RWPE2 (cell line): ENCODE results near the gene FUT2.
A peak's percentile ranks its signal among the peaks of the same experiment; 100 is the strongest.

Source experiments
- ATAC-seq: fragments of 200-7000 bp; cut with Tn5 transposase; 3 replicates; pipeline ENCODE4 v1.9.1; 2021; ENCODE audit warnings: low read depth
- DNase-seq: peaks from one replicate; pipeline ENCODE4 v3.0.0-alpha.2; 2020; ENCODE audit warnings: low spot score
- H3K27ac ChIP-seq: fragments of 450-650 bp; 2 replicates; pipeline ENCODE4 v1.5.1; 2017; ENCODE audit warnings: mild to moderate bottlenecking; ENCODE audit not compliant: poor library complexity, severe bottlenecking
- H3K27me3 ChIP-seq: fragments of 250-450 bp; sonication (Bioruptor Pico); 2 replicates; pipeline ENCODE4 v1.5.1; 2021; ENCODE audit warnings: mild to moderate bottlenecking, moderate library complexity; ENCODE audit not compliant: insufficient read depth, poor library complexity, severe bottlenecking
- H3K36me3 ChIP-seq: fragments of 250-450 bp; sonication (Bioruptor Pico); 2 replicates; pipeline ENCODE4 v1.5.1; 2020; ENCODE audit warnings: low read depth, mild to moderate bottlenecking, moderate library complexity
- H3K4me1 ChIP-seq: fragments of 250-450 bp; sonication (Bioruptor Pico); 2 replicates; pipeline ENCODE4 v1.5.1; 2021; ENCODE audit warnings: mild to moderate bottlenecking, moderate library complexity; ENCODE audit not compliant: insufficient read depth, poor library complexity, severe bottlenecking
- H3K4me3 ChIP-seq: fragments of 250-450 bp; sonication (Bioruptor Pico); 2 replicates; pipeline ENCODE4 v1.5.1; 2021; ENCODE audit warnings: mild to moderate bottlenecking, moderate library complexity; ENCODE audit not compliant: severe bottlenecking
- H3K9me3 ChIP-seq: fragments of 250-450 bp; sonication (Bioruptor Pico); 2 replicates; pipeline ENCODE4 v1.5.1; 2021; ENCODE audit warnings: mild to moderate bottlenecking, moderate library complexity; ENCODE audit not compliant: severe bottlenecking
- CTCF ChIP-seq: fragments of 450-650 bp; IDR thresholded peaks from one replicate; pipeline ENCODE4 v1.5.1; 2017; ENCODE audit warnings: mild to moderate bottlenecking, moderate library complexity; ENCODE audit not compliant: poor library complexity, severe bottlenecking

FUT2 gene

DNA sequence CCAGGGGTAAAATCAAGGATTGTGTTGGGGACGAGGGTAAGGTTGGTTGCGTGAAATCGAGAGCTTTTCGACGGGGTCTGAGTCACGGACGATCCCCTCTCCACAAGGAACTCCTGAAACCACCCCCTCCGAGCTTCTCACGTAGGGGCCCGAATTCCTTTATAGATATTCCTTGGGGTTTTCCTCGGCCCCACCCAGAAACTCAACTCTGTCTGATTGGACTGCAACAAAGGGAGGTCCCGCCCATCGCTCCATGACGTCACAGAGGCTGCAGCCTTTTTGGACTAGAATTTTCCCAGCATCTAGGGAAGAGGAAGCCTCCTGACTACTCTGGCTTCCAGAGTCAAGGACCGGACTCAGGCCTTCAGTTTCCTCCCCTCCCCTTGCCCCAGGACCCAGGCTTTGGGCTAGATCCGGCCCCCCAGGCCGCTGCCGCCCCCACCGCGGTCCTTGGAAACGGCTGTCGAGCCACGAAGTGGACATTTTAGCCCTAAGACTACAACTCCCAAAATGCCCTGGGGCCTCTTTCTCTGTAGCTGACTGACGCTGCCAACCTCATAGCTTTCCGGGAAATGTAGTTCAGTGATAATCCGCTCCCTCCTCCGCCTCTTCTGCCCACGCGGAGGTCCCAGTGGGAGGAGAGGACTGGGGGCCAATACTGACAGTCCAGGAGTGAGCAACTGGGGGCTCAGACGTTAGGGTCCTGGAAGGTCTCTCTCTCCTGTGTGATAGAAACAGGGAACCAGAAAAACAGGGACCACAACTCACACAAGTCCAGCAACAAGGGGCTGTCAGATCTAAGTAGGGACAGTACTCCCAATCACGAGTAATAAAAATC, 51.2 kb downstream of the FUT2 start, which contains the start of gene IZUMO1:
TSS of gene IZUMO1 (minus strand) at position 172 of the 838 bp plus-strand sequence. CDS start 1,050 bp downstream, outside the sequence.
- TF ChIP-seq CTCF, result no peak
- DNase-seq (no peak), ATAC-seq (no peak)
- Histone ChIP-seq H3K27ac (no peak within 1 kb of the TSS), H3K9me3 (no peaks in the 10 kb centered on the region), H3K4me1 (no peaks in the 10 kb centered on the region), H3K4me3 (no peak within 1 kb of the TSS), H3K27me3 (no peaks in the 10 kb centered on the region), H3K36me3 (peaks cover 40% of the 10 kb centered on the region)

DNA sequence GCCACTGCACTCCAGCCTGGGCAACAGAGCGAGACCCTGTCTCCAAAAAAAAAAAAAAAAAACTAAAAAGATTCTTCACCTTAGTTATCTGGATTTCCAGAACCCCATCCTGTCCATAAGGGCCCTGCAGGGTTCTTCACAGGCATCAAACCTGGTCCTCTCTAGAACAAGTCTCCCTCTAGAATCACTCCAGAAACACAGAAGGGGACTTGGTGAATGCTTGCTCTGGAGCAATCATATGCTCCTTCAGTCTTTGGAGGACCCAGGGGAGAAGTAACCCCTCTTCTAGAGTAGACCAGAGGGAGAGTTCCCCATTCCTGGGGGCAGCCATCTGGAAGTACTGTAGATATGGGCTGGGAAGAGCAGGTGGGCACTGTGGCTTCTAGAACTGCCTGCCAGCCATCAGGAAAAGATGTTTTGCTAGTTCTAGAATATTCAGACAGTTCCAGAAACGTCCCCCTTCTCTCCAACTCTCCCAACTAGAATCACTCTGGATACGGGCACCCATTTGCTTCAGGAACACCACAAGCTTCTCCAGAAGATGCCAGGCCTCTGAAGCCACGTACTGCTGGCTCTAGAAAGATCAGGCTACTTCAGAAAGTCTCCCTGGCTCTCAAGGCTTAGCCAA, 53.9 kb downstream of the FUT2 start:
- DNase-seq, result no peak
- Histone ChIP-seq H3K27ac (no peak overlapping the region), H3K4me1 (no peaks in the 10 kb centered on the region), H3K36me3 (peaks cover 40% of the 10 kb centered on the region), H3K4me3 (no peak overlapping the region), H3K27me3 (no peaks in the 10 kb centered on the region), H3K9me3 (no peaks in the 10 kb centered on the region)
- TF ChIP-seq CTCF, result no peak
- ATAC-seq, result no peak

DNA sequence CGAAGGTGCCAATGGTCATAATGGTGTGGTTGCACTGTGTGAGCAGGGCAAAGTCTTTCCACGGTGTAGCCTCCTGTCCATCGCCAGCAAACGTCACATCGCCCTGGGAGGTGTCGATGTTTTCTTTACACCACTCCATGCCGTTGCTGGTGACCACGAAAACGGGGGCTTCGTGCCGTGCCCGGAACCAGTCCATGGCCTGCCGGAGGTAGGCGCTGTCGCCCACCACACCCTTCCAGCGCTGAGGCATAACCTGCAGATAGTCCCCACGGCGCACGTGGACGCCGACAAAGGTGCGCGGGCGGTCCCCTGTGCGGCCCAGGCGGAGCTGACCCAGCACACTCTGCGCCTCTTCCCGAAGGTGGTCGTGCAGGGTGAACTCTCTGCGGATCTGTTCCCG, 54.6 kb downstream of the FUT2 start:
- ATAC-seq (no peak), DNase-seq (no peak)
- Histone ChIP-seq H3K4me3 (no peak overlapping the region), H3K9me3 (no peaks in the 10 kb centered on the region), H3K4me1 (peaks cover 4% of the 10 kb centered on the region), H3K27me3 (no peaks in the 10 kb centered on the region), H3K36me3 (peaks cover 40% of the 10 kb centered on the region), H3K27ac (no peak overlapping the region)
- TF ChIP-seq CTCF, result no peak

- TF ChIP-seq CTCF, result no peak
- ATAC-seq, result no peak
- H3K4me3 ChIP-seq, result no peak overlapping the region
These were observed 55.2 kb downstream of the FUT2 start for GRCh38 chr19:48750771-48751504.

More at GRCh38 chr19:48750771-48751504, 55.2 kb downstream of the FUT2 start:
- H3K9me3 ChIP-seq, result no peaks in the 10 kb centered on the region
- no peaks in the 10 kb centered on the region for H3K27me3 ChIP-seq
- H3K36me3 ChIP-seq, result peaks cover 40% of the 10 kb centered on the region
- peaks cover 7% of the 10 kb centered on the region for H3K4me1 ChIP-seq
- DNase-seq, result no peak
- H3K27ac ChIP-seq, result peak overlapping the region; percentile 70
